Panc1 (cell line): ENCODE measurements around the gene TSSC4. TPM values are rescaled to one million over a fixed set of nuclear protein-coding genes. Genes with fewer than 3 reads are reported as not detected.

ENCODE experiments used
- ATAC-seq: fragments of 200-7000 bp; cut with Tn5 transposase; 2 replicates; pipeline ENCODE4 v1.9.1; 2020; ENCODE audit warnings: mild to moderate bottlenecking, moderate library complexity
- BruUV-seq: library from RNA; stranded (reverse); fragments of 400-500 nt; replicated peaks from 2 replicates; lab custom pipeline; 2021; lab: Mats Ljungman, UMichigan
- CTCF ChIA-PET: fragments of 300-600 bp; sonication (Branson Sonifier 250); formaldehyde crosslinking; loops from one replicate; lab custom pipeline; 2022; ENCODE audit warnings: antibody characterized with exemption; lab: Charles Lee
- POLR2A ChIA-PET: fragments of 300-600 bp; sonication (Branson Sonifier 250); formaldehyde crosslinking; loops from one replicate; lab custom pipeline; 2022; ENCODE audit warnings: antibody characterized with exemption; lab: Charles Lee
- DNase-seq: peaks from one replicate; pipeline ENCODE4 v3.0.0-alpha.2; 2010; ENCODE audit warnings: low read depth, low spot score
- H3K27ac ChIP-seq: 2 replicates; pipeline ENCODE4 v1.5.1; 2011; ENCODE audit warnings: mild to moderate bottlenecking, low read length, inconsistent platforms
- H3K27me3 ChIP-seq: fragments of 200-500 bp; sonication (Bioruptor generic); 2 replicates; pipeline ENCODE4 v1.6.0; 2014; ENCODE audit warnings: low read length, inconsistent platforms; ENCODE audit not compliant: control insufficient read depth, insufficient read depth
- H3K36me3 ChIP-seq: fragments of 200-500 bp; sonication (Bioruptor generic); 2 replicates; pipeline ENCODE4 v1.5.1; 2014; ENCODE audit warnings: inconsistent platforms, mild to moderate bottlenecking, low read length, moderate library complexity; ENCODE audit not compliant: control insufficient read depth, insufficient read depth
- H3K4me1 ChIP-seq: 2 replicates; pipeline ENCODE4 v1.5.1; 2011; ENCODE audit warnings: inconsistent platforms, mild to moderate bottlenecking, low read length, moderate library complexity; ENCODE audit not compliant: control insufficient read depth, insufficient read depth
- H3K4me3 ChIP-seq, 2 experiments: 2 replicates each; pipeline ENCODE4 v1.5.1; 2011 to 2012; ENCODE audit warnings: low read depth in 2 of 2, low read length in 2 of 2, mild to moderate bottlenecking in 2 of 2, inconsistent platforms in 1 of 2, moderate library complexity in 1 of 2
- H3K9me3 ChIP-seq: fragments of 200-500 bp; sonication (Bioruptor generic); 2 replicates; pipeline ENCODE4 v1.5.1; 2014; ENCODE audit warnings: low read depth, mild to moderate bottlenecking, inconsistent platforms, low read length, moderate library complexity; ENCODE audit not compliant: control insufficient read depth, insufficient read depth
- POLR2AphosphoS5 ChIP-seq: IDR thresholded peaks from 2 replicates; pipeline ENCODE4 v1.6.1; 2012; ENCODE audit warnings: mild to moderate bottlenecking, low read depth, low read length, moderate library complexity
- SIN3A ChIP-seq: IDR thresholded peaks from 2 replicates; pipeline ENCODE4 v1.6.1; 2012; ENCODE audit warnings: low read depth, mild to moderate bottlenecking, low read length, moderate library complexity, borderline replicate concordance; ENCODE audit not compliant: insufficient read depth
- TCF7L2 ChIP-seq: IDR thresholded peaks from 2 replicates; pipeline ENCODE4 v1.6.1; 2011; ENCODE audit warnings: mild to moderate bottlenecking, low read depth, low read length, inconsistent platforms
- in situ Hi-C: cut with HindIII; loops from 2 replicates; pipeline ENCODE4 v1.10.0; 2016; ENCODE audit warnings: low sequenced_read_pairs, low pct_unique_long_range_greater_than_20kb
- intact Hi-C: fragments of 100-400 bp; cut with micrococcal nuclease; formaldehyde crosslinking; loops from one replicate; pipeline ENCODE4 v1.10.0; 2022; ENCODE audit not compliant: unreplicated experiment
- total RNA-seq: library from RNA; stranded (reverse); gene quantifications from one replicate; pipeline ENCODE4 v1.2.1, GENCODE V29; 2021; ENCODE audit not compliant: unreplicated experiment
- TF ChIP-seq, protein P1 (sequence below): fragments of 450-650 bp; IDR thresholded peaks from 2 replicates; pipeline ENCODE4 v1.5.1; 2017; ENCODE audit warnings: mild to moderate bottlenecking
- TF ChIP-seq, protein P2 (sequence below), 2 experiments: IDR thresholded peaks; 2 replicates each; pipeline ENCODE4 v1.6.1; 2011 to 2012; ENCODE audit warnings: low read depth in 2 of 2, control low read depth in 1 of 2, low read length in 1 of 2, mild to moderate bottlenecking in 1 of 2, moderate library complexity in 1 of 2; ENCODE audit not compliant: insufficient read depth in 1 of 2

The TSSC4 gene
- total RNA-seq, 1 experiment from 2014 or later: 132 TPM

DNA sequence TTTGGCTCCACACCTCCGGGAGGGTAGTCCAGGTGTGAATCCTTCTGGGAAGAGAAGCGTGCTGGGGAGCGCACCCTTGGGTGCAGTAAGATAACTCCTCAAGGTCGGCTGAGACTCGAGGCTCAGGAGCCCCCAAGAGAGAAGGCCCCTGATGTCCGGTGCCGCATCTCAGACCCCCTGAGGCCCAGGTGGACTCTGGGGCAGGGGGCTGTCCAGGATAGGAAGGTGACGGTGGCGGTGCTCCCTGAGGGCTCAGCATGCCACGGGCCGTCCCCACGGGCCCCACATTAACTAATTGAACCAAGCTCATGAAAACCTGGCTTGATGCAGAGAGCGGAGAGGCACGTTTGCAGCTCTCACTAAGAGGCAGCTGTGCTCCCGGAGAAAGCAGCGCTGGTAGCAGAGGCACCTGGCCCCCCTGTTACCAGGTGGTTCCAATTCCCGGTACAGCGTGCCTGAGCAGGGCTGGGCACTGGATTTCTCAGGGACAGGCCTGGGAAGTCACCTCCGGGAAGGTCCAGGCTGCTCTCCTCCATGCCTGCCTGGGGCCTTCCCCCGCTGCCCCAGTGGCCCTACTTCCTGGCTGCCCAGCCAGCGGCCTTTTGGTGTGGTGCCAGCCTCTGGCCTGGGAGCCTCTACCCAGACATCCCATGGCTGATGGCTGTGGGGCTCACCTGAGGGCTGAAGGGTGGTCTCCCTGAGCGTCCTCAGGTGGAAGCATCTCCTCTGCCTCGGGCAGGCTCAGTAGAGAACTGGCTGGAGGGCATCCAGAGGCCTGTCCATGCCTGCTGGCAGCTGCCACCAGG lies 45.4 kb downstream of the TSSC4 start:
- ChIA-PET CTCF (interaction anchor here (0.6 to 1.5 kb wide), 3 partner anchors 27 to 280 kb away, joined by 3 to 5 read pairs (median 5); no protein-coding TSS in a partner anchor), POLR2A (no interaction called here)
- Histone ChIP-seq H3K4me3 (no peak overlapping the region; a peak in 1 of 4 replicates), H3K27me3 (peaks cover 11% of the 10 kb centered on the region; the same call in 1 of the 2 replicates), H3K4me1 (peaks cover 7% of the 10 kb centered on the region; the same call in 1 of the 2 replicates), H3K36me3 (no peaks in the 10 kb centered on the region), H3K9me3 (no peaks in the 10 kb centered on the region), H3K27ac (no peak overlapping the region)
- BruUV-seq: no TSS peak
- TF ChIP-seq POLR2AphosphoS5 (no peak), SIN3A (no peak), TCF7L2 (no peak)
- TF ChIP-seq, protein P1, sequence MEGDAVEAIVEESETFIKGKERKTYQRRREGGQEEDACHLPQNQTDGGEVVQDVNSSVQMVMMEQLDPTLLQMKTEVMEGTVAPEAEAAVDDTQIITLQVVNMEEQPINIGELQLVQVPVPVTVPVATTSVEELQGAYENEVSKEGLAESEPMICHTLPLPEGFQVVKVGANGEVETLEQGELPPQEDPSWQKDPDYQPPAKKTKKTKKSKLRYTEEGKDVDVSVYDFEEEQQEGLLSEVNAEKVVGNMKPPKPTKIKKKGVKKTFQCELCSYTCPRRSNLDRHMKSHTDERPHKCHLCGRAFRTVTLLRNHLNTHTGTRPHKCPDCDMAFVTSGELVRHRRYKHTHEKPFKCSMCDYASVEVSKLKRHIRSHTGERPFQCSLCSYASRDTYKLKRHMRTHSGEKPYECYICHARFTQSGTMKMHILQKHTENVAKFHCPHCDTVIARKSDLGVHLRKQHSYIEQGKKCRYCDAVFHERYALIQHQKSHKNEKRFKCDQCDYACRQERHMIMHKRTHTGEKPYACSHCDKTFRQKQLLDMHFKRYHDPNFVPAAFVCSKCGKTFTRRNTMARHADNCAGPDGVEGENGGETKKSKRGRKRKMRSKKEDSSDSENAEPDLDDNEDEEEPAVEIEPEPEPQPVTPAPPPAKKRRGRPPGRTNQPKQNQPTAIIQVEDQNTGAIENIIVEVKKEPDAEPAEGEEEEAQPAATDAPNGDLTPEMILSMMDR: no peak
- TF ChIP-seq, protein P2, sequence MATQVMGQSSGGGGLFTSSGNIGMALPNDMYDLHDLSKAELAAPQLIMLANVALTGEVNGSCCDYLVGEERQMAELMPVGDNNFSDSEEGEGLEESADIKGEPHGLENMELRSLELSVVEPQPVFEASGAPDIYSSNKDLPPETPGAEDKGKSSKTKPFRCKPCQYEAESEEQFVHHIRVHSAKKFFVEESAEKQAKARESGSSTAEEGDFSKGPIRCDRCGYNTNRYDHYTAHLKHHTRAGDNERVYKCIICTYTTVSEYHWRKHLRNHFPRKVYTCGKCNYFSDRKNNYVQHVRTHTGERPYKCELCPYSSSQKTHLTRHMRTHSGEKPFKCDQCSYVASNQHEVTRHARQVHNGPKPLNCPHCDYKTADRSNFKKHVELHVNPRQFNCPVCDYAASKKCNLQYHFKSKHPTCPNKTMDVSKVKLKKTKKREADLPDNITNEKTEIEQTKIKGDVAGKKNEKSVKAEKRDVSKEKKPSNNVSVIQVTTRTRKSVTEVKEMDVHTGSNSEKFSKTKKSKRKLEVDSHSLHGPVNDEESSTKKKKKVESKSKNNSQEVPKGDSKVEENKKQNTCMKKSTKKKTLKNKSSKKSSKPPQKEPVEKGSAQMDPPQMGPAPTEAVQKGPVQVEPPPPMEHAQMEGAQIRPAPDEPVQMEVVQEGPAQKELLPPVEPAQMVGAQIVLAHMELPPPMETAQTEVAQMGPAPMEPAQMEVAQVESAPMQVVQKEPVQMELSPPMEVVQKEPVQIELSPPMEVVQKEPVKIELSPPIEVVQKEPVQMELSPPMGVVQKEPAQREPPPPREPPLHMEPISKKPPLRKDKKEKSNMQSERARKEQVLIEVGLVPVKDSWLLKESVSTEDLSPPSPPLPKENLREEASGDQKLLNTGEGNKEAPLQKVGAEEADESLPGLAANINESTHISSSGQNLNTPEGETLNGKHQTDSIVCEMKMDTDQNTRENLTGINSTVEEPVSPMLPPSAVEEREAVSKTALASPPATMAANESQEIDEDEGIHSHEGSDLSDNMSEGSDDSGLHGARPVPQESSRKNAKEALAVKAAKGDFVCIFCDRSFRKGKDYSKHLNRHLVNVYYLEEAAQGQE (IDR thresholded peaks at IDR 0.05; ENCODE audit: insufficient read depth in 1 of 2, low read depth in 2 of 2, low read length in 1 of 2): no peak
- in situ Hi-C loops (no loop called here), intact Hi-C loops (no loop called here)
- peak; percentile 22; the same call in 1 of the 2 replicates for ATAC-seq
- DNase-seq: no peak

DNA sequence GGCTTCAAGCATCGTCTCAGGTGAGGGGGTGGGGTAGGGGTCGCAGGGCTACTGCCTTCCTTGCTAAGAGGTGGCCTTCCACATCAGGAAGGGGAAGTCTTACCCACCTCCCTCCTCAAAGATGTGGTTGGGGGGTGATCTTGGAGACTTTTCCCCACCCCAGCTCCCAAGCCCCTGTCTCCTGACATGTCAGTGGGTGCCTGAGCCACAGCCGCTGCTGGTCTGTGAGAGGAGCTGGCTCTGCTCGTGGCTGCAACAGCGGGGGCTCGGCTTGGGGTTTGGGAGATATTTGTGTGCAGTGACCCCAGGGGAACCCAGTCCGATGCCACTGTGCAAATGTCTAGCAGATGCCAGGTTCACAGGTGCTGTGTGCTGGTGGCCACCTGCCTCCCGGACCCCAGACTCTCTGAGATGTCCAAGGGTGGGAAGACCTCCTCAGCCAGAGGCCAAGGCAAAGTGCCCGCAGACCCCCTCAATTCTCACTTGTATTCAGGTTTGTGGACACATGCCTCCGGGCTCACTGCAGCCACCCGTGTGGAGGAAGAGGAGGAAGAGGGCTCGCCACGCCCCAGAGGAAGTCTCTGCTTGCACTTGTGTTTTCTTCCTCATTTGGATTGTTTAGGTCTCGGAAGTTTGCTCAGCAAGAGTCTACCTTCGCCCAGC lies 46.2 kb downstream of the TSSC4 start:
- Histone ChIP-seq H3K27ac (no peak overlapping the region), H3K4me3 (no peak overlapping the region), H3K9me3 (no peaks in the 10 kb centered on the region), H3K36me3 (no peaks in the 10 kb centered on the region), H3K27me3 (peaks cover 11% of the 10 kb centered on the region; the same call in 1 of the 2 replicates), H3K4me1 (peaks cover 7% of the 10 kb centered on the region; the same call in 1 of the 2 replicates)
- no peak for DNase-seq
- CTCF ChIA-PET: interaction anchor here (0.6 kb wide), 1 partner anchor 281 kb away, joined by 5 read pairs; no protein-coding TSS in a partner anchor
- TF ChIP-seq, protein P2 (IDR thresholded peaks at IDR 0.05; ENCODE audit: insufficient read depth in 1 of 2, low read depth in 2 of 2, low read length in 1 of 2): no peak
- TF ChIP-seq, protein P1: no peak
- TF ChIP-seq SIN3A (no peak), TCF7L2 (no peak), POLR2AphosphoS5 (no peak)
- in situ Hi-C loops (no loop called here), intact Hi-C loops (no loop called here)
- POLR2A ChIA-PET: interaction anchor here (0.6 kb wide), 1 partner anchor 8 kb away, joined by 3 read pairs; no protein-coding TSS in a partner anchor
- ATAC-seq: no peak
- no TSS peak for BruUV-seq
